SH-SY5Y (cell line): Measurements from ENCODE around the gene RAB30.

ENCODE experiments used
- GATA2 ChIP-seq: IDR thresholded peaks from 2 replicates; pipeline ENCODE4 v1.6.1; 2011; ENCODE audit warnings: mild to moderate bottlenecking, low read depth, low read length
- GATA3 ChIP-seq: IDR thresholded peaks from 2 replicates; pipeline ENCODE4 v1.6.1; 2011; ENCODE audit warnings: low read depth, mild to moderate bottlenecking, low read length, moderate library complexity

DNA sequence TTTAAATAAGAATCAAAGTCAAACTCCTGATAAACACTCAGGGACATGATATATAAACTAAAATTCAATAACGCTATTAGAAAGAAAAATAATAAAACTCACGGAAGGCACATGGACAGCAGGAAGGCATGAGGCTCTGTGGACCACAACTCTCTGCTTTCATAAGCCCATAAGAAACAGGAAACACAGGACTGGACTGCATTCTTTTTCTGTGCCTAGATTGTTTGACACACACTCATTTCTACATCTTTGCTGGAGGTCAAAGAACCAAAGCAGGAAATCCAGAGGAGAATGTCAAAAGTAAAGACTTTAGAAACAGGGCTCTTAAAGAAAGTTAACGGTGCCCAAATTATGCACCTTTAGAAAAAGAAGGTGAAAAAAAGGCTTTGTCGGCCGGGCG, 71.3 kb downstream of the RAB30 start:
- TF ChIP-seq GATA2 (no peak), GATA3 (no peak)
